NCI-H748 (cell line): ENCODE results near the gene ETS1.

ENCODE experiments used
- DNase-seq: peaks from one replicate; lab custom pipeline; 2025; ENCODE audit not compliant: unreplicated experiment; lab: John Stamatoyannopoulos, UW

ETS1 gene

DNA sequence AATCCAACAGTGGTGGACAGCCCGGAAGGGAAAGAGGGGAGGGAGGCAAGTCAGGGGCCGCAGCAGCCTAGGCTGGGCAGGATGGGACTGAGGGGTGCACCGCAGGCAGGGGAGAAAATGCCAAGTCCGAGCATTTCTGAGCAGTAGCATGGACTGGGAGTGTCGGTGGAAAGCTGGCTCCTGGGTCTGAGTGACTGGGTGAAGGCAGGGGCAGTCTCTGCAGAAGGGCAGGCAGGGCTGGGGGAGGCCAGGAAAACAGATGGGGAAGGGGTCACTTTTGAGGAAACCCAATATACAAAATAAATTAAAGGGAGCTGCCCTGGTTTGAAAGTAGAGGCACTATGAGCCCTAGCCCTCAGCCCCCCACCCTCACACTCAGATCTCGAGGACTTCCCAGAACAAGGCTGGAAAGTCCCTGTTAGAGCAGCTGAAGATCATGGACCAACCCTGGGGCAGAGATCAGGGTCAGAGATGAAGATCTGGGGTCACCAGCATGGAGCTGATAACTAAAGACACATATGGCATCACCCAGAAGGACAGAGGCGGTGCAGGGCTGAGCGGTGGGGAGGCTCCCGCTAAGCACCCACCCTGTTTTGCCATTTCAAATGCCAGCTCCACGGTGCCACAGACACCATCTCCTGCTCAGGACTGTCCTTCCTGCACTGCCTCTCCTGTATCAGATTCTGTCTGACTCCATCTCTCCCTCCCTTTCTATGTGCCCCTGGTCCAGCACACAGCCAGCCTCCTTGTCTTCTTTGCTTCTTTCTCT is 32.4 kb upstream of the ETS1 start:
- no peak for DNase-seq

DNA sequence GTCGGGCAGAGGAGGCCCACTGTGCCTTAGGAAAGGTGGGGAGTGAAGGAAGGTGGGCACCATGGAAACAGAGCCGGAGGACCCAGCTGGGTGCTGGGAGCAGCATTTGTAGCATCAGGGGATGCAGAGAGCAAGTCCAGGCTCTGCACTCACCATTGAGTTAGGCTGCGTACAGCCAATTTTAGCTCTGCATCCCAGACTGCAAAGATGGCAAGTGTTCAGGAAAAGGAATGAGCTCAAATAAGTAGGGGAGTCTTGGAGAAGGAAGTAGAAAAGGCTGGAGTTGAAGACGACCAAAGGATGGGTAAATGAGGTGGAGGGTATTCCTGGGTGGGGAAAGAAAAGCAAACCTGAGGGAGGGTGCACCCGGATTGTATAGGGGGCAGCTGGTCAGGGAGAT is 31.6 kb upstream of the ETS1 start:
- DNase-seq = no peak

DNA sequence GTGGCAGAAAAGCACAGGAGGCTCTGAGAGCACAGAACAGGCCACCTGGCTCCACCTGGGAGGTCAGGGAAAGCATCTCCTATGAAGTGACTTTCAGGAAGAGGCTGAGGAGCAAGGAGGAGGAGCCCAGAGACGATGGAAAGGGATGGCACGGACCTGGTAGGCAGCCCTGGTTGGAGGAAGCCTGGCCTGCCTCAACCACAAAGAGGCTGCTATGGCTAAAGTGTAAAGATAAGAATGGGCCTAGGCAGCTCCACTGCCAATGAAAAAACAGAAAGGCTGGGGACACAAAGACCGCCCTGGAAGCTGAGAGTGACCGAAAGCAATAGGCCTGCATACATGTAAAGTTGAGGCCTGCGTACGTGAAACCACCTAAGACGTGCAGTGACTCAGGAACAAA is 31.2 kb upstream of the ETS1 start:
- DNase-seq = no peak

DNA sequence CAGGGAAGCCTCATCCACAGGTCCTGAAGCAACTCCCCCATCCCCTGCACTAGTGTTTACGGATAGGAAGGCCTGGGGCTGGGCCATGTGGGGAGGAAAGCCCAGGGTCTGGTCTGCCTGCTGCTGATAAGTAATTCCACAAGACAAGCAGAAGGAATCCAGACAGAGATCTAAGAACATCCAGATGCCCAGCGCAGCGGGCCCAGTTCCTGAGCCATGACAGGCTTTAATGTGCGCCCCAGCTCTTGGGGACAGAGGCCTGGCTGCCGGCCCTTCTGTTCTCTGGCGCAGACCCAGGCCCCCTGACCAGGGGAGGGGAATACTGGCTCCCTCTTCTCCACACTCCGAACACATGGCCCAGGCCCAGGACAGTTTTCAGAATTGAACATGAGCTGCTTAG is 28.8 kb upstream of the ETS1 start:
- DNase-seq = no peak

DNA sequence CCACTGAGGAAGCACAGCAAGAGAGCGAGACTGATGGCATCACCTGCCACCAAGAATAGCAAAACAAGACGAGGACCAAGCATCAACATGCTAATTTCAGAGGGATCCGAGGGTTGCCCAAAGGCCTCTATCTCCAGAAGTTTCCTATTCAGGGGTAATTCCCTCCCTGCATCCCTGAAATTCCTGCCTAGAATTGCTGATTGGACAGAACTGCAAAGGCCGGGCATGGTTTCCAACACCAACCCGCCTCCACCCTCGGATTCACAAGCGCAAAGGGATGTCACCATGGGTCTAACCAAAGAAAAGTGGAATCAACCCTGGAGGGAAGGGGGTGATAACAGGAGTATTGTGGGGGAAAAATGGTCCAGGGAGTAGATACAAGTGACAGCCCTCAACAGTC is 28.3 kb upstream of the ETS1 start:
- no peak for DNase-seq

DNA sequence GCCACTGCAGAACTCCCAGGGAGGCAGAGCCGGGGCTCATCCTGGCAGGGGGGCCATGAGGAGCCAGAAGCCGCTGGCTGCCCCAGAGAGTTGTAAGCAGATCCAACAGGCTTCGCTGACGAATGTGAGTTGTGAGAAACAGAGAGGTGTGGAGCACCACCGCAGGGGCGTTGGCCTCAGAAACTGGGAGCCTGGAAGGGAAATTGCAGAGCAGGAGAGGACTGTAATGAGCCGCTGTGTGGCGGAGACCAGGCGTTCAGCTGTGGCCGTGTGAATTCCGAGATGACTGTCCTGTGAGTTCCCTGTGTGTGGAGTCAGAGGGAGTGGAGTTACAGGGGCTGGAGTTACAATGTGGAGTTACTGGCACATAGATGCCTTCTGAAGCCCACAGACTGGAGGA is 27.7 kb upstream of the ETS1 start:
- DNase-seq = no peak

DNA sequence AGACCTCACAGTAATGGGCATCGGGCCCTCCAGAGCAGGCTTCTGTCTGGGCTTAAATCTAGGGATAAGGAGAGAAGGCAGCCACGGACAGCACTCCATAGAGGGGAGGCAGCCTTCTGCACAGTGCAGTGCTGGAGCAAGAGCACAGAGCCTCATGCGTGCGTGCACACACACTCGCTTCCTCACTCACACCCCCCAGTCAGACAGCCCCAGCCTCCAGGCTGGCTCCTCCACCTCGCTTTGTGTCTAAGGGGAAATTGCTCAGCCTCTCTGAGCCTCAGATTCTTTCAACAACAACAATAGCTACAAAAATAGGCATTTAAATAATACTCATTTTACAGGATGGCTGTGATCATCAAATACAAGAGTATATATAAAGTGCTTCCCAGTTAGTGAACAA is 26.7 kb upstream of the ETS1 start:
- no peak for DNase-seq

DNA sequence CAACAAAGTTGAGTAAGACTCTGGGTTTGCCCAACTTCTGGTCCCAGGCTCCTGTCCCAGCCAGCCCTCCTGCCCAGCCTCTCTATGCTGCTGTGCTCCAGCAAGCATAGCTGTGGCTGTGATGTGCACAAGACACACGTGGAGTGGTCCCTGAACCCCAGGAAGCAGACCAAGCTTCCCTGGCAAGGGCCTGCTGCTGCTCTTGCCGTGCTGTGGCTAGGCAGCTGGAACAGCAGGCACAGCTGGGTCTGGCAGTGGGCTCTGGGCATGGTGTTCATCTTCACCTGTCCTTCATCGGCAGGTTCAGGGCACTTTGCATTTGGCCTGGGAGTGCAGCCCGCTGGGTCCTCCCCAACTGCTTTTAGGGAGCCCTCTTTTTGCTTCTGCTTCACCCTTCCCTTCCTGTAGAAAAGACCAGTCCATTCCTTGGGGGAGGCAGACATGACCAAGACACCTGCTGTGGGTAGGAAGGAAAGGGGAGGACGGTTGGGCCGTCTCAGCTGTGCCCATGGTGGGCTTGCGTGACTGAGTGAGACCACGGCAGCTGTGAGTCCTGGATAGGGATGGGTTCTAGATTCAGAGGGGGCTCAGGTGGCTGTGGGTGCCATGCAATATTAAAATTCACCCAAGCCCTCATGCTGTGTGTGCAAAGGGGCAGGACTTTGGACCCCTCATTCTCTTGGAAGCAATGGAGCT is 26.1 kb upstream of the ETS1 start:
- DNase-seq = no peak

DNA sequence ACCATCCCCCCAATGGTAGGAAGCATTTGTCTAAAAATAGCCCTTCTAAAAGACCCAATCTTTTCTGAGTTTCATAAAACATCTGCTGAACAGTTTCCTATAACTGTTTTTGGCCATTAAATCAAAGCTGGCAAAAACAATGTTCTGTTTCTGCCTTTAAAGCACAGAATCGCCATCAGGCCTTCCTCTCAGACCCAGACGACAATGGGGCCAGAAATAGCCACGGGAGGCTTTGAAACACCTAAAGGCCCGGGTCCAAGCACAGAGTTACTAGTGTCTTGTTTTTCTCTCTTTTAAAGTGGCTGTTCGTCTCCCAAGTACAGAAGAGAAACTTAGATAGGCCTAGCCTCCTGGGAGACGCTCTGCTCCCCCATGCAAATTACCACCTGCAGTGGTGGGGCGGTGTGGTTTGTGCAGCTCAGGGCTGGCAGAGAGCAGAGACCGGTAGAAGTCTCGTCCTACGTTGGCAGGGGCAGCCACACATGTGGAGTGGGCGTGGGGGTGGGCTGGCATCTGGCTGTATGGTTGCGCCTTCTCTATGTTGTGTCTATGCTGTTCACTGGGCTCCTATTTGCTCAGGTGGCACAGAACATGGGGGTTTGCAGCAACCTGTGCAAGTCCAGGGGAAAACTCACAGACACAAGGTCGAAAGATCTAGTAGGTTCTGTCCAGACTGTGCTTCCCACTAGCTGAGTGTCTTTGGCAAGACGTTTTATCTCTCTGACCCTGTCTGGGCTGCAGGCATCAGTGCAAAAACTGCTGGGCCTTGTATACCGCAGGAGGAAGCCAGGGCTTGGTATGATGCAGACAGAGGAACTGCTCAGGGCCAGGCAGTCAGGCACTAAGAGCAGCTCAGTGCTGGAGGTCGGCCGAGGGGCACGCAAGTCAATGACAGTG is 23.6 kb upstream of the ETS1 start:
- DNase-seq = no peak

DNA sequence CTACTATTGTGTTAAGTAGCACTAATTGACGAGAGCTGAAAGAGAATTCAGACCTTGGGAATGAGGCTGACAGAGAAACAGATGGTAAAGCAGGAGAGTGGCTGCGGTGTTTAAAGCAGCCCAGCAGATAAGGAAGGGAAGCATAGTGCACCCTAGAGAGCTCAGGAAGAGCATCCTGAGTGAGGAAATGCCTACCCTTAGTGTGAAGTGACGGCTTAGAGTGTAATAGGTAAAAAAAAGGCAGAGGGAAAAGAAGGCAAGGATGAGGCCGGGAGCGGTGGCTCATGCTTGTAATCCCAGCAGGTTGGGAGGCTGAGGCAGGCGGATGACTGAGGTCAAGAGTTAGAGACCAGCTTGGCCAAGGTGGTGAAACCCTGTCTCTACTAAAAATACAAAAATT is 22.4 kb upstream of the ETS1 start:
- no peak for DNase-seq

DNA sequence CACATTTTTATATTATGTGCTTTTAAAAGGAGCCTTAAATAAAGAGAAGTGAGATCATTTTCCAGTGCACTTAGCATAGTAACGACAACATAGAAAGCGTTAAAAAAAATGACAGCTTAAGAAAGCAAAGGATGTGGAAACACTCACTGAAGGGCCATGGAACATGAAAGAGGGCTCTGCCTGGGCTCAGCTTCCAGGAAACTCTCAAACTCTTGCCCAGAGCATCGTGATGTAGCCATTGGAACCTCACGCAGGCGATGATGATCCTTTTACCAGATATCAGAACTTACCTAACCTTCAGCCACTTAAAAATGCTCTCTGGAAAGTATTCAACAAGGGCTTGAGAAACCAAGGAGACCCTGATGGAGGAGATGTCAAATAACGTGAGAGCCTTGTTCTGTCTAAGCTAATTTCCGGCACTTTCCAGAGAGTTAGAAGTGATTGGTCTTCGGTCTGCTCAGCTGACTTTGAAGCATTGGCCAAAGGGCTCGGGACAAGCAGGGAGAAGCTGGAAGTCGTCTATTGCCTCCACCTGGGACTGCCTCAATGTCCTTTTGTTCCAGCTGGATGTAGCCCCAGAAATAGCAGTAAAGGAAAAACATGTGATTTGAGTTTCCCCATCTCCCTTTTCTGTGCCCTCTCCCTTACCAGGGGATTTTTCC is 21.5 kb upstream of the ETS1 start:
- DNase-seq = no peak

DNA sequence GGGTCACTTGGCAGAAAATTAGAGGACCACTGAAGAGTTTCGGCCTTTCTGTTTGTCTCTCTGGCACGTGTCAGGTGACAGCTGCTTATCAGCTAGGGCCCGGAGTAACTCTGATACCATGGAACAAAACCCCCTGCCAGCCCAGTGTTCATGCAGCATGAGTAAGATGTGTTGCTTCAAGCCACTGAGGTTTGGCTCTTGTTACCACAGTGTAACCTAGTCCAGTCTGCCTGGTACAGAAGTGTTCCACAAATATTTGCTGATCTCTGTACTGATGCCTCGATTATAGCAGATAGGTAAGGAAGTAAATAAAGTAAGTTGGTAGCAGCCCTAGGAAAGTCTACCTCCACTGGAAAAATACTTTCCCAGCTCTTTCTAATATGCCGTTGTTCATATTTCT is 20.5 kb upstream of the ETS1 start:
- DNase-seq = no peak

DNA sequence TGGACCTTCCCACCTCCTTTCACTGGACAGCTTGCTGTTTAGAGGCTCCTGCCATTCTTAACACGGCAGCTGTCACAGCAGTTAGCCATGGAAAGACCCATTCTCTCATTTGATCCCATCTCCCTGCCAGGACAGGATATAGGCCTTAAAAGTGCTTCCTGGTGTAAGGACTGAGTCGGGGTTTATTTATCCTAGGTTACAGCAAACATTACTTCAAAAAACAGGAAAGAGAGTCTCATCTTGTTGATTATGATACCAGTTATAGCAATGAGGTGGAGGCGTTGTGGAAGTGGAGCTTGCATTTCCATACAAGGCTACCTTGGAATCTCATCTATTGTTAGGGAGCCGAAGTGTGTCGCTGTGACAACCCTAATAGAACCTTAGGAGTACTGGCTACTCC is 17.4 kb upstream of the ETS1 start:
- peak; percentile 6 for DNase-seq

DNA sequence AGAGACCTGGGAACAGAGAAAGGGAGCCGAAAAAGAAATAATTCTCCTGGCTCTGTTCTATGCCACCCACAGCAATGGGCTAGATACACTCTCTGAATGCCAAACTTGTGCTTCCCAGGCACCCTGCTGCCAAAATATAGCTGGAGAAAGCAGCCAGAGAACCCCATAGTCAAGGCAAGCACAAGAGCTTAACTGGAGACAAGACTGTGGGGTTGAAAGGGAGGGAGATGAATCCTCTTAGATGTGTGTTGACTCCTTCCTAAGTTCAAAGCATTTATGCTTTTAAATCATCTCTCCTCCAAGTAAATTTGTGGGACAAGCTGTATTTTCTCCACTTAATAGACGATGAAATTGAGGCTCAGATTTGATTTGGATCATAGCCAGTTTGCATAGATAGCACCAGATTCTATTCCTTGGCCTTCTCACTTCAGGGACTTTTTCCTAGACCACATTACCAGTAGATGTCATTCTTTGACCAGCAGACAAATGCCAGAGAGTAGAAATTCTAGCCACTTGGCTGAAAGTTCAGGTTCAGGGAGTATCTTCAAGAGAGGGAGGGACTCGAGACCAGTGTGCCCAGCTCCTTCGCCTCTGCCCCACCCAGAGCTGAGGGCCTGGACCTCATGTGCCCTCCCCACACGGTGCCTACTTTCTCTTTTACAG is 16.5 kb upstream of the ETS1 start:
- no peak for DNase-seq

DNA sequence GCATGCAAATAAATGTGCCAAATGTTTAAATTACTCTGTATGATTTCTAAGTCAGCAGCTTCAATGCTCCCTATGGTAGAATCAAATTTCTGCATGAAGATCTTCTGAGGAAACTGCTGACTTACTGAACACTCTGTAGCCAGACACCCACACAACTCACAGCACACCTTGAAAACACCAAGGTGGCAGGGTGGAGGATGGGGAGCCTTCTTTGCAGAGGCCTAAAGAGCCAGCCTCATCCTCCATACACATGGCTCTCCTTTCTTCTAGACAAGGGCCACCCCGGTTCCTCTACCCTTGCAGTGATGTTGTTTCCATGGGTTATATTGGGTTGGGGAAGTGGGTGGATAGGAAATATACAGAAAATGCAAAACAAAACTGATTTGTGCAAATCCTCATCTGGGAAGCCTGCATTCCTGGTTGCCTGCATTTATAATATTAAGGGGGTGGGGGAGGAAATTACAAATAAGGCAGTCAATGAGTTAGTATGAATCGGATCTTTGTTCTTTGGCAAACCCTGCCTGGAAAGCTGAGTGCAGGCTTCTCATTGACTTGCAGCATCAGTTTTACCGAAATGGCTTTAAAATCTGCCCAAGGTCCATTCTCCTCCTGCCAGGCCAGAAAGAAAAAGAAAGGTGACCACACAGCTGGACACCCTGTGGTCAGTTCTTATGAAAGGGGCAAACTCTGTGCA is 15.8 kb upstream of the ETS1 start:
- no peak for DNase-seq

DNA sequence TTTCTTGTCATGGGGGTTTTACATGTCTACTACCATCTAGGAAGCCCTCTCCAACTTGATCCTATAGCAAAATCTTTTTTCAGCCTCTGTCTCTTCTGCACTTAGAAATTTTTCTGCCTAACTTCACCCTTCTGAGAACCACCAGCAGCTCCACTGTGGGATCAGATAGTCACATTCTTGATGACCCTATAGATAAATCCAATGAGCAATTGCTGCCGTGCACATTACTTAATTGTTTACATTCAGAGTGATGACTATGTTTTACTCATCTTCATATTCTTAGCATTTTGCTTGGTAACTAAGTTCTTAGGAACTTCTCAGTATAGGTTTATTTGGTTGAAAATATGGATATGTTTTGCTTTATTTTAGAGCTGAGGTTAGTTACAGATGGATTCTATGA is 12.4 kb upstream of the ETS1 start:
- DNase-seq = no peak

DNA sequence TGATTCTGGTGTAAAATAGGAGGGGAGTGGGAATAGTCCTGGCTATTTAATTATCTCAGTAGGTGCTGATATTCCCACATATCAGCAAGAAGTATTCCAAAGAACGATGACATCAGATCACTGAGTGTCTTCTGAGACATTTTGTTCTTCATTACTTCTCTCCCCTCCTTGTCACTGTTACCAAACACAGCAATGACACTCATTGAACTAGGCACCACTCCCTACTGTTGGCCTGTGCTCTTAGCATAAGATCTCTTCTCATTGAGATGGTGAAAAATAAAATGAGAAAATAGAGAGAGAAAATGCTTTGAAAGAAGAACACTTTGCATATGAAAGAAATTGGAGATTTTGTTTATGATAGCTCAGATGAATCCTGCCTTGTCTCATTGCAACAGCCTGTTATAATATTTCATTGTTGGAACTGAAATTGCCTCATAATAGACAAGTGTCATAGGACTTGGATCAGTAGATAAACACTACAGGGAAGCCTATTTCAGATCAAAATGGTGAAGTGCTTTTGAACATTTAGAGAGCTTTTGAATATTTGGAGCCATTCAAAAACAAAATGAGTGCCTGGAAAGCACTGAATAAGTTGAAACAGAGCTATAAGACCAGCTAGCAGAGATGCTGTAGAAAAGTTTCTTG is 11.3 kb upstream of the ETS1 start:
- DNase-seq = no peak

DNA sequence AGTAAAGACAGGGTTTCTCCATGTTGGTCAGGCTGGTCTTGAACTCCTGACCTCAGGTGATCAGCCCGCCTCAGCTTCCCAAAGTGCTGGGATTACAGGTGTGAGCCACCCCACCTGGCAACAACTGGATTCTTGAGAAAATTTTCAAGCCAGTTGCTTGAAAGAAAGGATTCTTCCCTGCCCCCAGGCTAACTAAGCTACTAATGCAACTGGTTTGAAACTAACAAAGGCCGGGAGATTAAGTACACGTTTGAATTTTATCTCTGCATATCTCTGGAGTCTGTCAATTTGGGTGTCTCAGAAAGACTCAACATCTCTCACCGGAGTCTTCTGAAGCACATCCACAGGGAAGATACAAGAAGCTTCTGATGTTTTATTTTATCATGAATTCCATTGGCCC is 10.7 kb upstream of the ETS1 start:
- DNase-seq = no peak

DNA sequence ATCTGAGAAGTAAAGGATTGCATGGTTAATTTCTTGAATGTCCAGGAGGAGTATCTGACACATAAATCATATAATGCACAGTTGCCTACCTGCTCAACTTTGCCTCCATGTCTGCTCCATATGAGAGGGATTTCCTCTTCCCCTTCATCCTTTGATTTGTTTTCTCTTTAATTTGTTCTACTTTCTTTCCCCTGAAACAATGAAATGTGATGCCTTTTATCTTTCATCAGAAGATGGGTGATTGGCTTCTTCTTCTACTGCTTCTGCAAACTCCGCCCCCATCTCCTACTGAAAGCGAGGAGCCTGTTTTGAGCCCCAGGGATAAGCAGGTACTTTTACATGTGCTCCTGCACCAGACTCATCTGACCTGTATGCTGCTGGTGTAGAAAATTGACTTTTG is 9.9 kb upstream of the ETS1 start:
- no peak for DNase-seq

DNA sequence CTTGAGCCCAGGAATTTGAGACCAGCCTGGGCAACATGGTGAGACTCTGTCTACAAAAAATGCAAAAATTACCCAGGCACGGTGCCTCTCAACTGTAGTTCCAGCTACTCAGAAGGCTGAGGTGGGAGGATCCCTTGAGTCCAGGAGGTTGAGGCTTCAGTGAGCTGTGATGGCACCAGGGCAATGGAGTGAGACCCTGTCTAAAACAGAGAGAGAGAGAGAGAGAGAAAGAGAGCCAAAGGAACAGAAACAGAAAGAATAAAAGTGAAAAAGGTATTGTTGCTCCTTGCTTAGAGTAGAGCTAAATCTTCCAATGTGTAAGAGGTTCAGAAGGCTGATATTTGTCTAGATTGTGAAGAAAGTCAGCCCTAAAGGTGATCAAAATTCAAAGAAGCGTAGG is 8.9 kb upstream of the ETS1 start:
- no peak for DNase-seq
